HEK293 (cell line): ENCODE data around the gene CROCC.

Experiments
- ZNF121 ChIP-seq: fragments of 450-650 bp; formaldehyde crosslinking; IDR thresholded peaks from 2 replicates; pipeline ENCODE4 v1.5.1; 2016; ENCODE audit warnings: missing biosample characterization, missing genetic modification characterization
- ZNF350 ChIP-seq: fragments of 450-650 bp; formaldehyde crosslinking; IDR thresholded peaks from 2 replicates; pipeline ENCODE4 v1.5.0; 2017; ENCODE audit warnings: missing biosample characterization, mild to moderate bottlenecking, missing genetic modification characterization

GRCh38 chr1:16925635-16926490 is 4.1 kb downstream of the CROCC start:
- TF ChIP-seq ZNF350 (tag by site-specific recombination): no peak
- TF ChIP-seq ZNF121 (tag by site-specific recombination): no peak
